H1 (cell line): ENCODE measurements around the gene BRINP3. TPM values are rescaled to one million over a fixed set of nuclear protein-coding genes. Genes with fewer than 3 reads are reported as not detected.

Source experiments
- ASH2L ChIP-seq: fragments of 200-600, 300-600 bp; sonication (generic); IDR thresholded peaks from one replicate; pipeline ENCODE4 v1.7.1; 2017; ENCODE audit warnings: low read length
- BACH1 ChIP-seq: IDR thresholded peaks from 2 replicates; pipeline ENCODE4 v1.6.1; 2012; ENCODE audit warnings: low read length, improper control_type of control experiment
- CHD7 ChIP-seq: fragments of 300-600 bp; sonication (generic); IDR thresholded peaks from 2 replicates; pipeline ENCODE4 v1.7.1; 2012; ENCODE audit warnings: low read length, moderate library complexity, mild to moderate bottlenecking, inconsistent platforms; ENCODE audit not compliant: insufficient replicate concordance
- RNF2 ChIP-seq: fragments of 200-900, 300-1000 bp; sonication (generic); IDR thresholded peaks from 2 replicates; pipeline ENCODE4 v1.7.1; 2016; ENCODE audit warnings: borderline replicate concordance, low read depth, mild to moderate bottlenecking, antibody characterized with exemption, low read length; ENCODE audit not compliant: poor library complexity, severe bottlenecking; ENCODE audit errors: missing control alignments
- TAF1 ChIP-seq: IDR thresholded peaks from 2 replicates; pipeline ENCODE4 v1.6.1; 2011; ENCODE audit warnings: mild to moderate bottlenecking, low read depth, low read length
- ZNF274 ChIP-seq: IDR thresholded peaks from 2 replicates; pipeline ENCODE4 v1.7.0; 2012; ENCODE audit warnings: low read length, borderline replicate concordance; ENCODE audit errors: extremely low read depth
- polyA plus RNA-seq, 7 experiments: library from polyadenylated mRNA; depleted of rRNA in 3 of 7; stranded (reverse) in 5 of 7; unstranded in 2 of 7; fragments of >200 nt in 5 of 7; fragments of 200-250 nt in 2 of 7; gene quantifications; 1 replicate in 5 of 7; 2 replicates in 1 of 7; 4 replicates in 1 of 7; pipeline versions ENCODE4 v1.2.1 to v1.2.3, GENCODE V29; 2011 to 2013; ENCODE audit warnings: missing spikeins in 2 of 7, mixed read lengths in 2 of 7
- total RNA-seq: library from RNA; stranded (reverse); fragmentation: NEBNext Ultra II Directional; extraction: Animal tissue kit (Norgen Biotek cat#: 25700); gene quantifications from 2 replicates; pipeline ENCODE4 v1.2.1, GENCODE V29; 2021

The BRINP3 gene
- total and polyA plus RNA-seq, 2 of the 8 experiments (the other 6 are each of a cell fraction or from before 2014, with no cell fraction given) = not detected

DNA sequence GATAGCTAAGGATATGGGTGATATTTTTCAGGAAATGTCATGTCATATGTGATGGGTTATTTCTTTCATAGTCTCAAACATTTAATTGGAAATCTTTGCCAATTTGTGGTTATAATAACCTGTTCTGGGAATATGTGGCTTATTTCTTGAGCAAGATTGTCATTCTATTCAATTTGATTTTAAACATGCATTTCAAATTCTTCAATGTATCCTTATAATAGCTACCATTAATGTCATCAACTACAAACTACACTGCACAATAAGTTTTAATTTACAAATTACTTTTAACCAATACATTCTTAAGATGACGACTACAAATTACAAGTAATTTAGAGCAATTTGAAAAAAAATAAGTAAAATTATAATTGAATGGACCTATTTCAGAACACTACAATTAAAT lies 164.9 kb downstream of the BRINP3 start (continued):
- TF ChIP-seq CHD7 = no peak
- no peak for TF ChIP-seq RNF2
- no peak for TF ChIP-seq BACH1
- TF ChIP-seq TAF1 = no peak
- TF ChIP-seq ASH2L = no peak
- no peak for TF ChIP-seq ZNF274
